GM12892 (cell line): Measurements from ENCODE around the gene CYS1.

Experiments used
- POLR2AphosphoS5 ChIP-seq: IDR thresholded peaks from 2 replicates; pipeline ENCODE4 v1.6.1; 2011; ENCODE audit warnings: low read depth, low read length, control low read depth
- TAF1 ChIP-seq: IDR thresholded peaks from 2 replicates; pipeline ENCODE4 v1.6.1; 2011; ENCODE audit warnings: low read depth, mild to moderate bottlenecking, control low read depth, low read length, borderline replicate concordance

GRCh38 chr2:10022966-10023662 lies 57.1 kb downstream of the CYS1 start:
- TF ChIP-seq POLR2AphosphoS5 (no peak), TAF1 (no peak)
